Measurements from ENCODE around the gene MYL9.

The MYL9 gene

GRCh38 chr20:36569847-36570429 lies 28.6 kb downstream of the MYL9 start:
- H3K4me3 ChIP-seq (ENCODE audit: low read depth, low read length), result no peak overlapping the region
- peaks cover 7% of the 10 kb centered on the region; the same call in 1 of the 2 replicates for H3K4me1 ChIP-seq
- peak; percentile 45 for DNase-seq
- no peaks in the 10 kb centered on the region for H3K36me3 ChIP-seq
- TF ChIP-seq, protein P1, sequence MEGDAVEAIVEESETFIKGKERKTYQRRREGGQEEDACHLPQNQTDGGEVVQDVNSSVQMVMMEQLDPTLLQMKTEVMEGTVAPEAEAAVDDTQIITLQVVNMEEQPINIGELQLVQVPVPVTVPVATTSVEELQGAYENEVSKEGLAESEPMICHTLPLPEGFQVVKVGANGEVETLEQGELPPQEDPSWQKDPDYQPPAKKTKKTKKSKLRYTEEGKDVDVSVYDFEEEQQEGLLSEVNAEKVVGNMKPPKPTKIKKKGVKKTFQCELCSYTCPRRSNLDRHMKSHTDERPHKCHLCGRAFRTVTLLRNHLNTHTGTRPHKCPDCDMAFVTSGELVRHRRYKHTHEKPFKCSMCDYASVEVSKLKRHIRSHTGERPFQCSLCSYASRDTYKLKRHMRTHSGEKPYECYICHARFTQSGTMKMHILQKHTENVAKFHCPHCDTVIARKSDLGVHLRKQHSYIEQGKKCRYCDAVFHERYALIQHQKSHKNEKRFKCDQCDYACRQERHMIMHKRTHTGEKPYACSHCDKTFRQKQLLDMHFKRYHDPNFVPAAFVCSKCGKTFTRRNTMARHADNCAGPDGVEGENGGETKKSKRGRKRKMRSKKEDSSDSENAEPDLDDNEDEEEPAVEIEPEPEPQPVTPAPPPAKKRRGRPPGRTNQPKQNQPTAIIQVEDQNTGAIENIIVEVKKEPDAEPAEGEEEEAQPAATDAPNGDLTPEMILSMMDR (IDR thresholded peaks at IDR 0.05; ENCODE audit: low read depth, low read length), result 0 out of 2 replicates have a peak, but pooled peaks have one; percentile 5
- no peaks in the 10 kb centered on the region for H3K27me3 ChIP-seq
- no peaks in the 10 kb centered on the region; the same call in 1 of the 2 replicates for H3K9me3 ChIP-seq

- no peak for DNase-seq
- H3K4me3 ChIP-seq (ENCODE audit: low read depth, low read length), result no peak overlapping the region
- TF ChIP-seq, protein P1 (IDR thresholded peaks at IDR 0.05; ENCODE audit: low read depth, low read length), result no peak
Observed at GRCh38 chr20:36571564-36572504, 30.5 kb downstream of the MYL9 start.

DNA sequence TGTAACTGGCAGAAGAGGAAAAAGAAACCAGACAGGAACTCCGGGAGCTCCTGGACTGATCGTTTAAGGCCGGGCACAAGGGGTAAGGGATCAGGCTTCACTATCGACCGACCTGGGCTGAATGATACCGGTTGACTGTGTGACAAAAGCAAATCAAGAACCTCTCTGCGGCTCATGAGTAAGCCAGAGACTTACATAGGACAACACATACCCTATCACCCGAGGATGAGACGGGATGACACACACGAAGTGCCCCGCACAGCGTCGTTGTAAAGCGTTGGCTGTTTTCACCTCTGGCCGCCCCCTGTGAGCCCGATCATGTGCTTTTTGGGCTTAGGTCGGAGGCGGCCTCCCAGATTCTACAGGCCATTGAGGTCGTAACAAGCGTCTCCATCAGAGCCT lies 31.4 kb downstream of the MYL9 start:
- no peaks in the 10 kb centered on the region for H3K9me3 ChIP-seq
- H3K27me3 ChIP-seq, result no peaks in the 10 kb centered on the region
- H3K4me3 ChIP-seq (ENCODE audit: low read depth, low read length), result no peak overlapping the region; the same call in 1 of the 2 replicates
- H3K4me1 ChIP-seq, result peaks cover 7% of the 10 kb centered on the region; the same call in 1 of the 2 replicates
- no peak for DNase-seq
- TF ChIP-seq, protein P1 (IDR thresholded peaks at IDR 0.05; ENCODE audit: low read depth, low read length), result no peak
- H3K36me3 ChIP-seq, result no peaks in the 10 kb centered on the region

More at GRCh38 chr20:36571564-36572504, 30.5 kb downstream of the MYL9 start:
- no peaks in the 10 kb centered on the region for H3K27me3 ChIP-seq
- H3K36me3 ChIP-seq, result no peaks in the 10 kb centered on the region
- H3K4me1 ChIP-seq, result peaks cover 7% of the 10 kb centered on the region; the same call in 1 of the 2 replicates
- no peaks in the 10 kb centered on the region for H3K9me3 ChIP-seq

DNA sequence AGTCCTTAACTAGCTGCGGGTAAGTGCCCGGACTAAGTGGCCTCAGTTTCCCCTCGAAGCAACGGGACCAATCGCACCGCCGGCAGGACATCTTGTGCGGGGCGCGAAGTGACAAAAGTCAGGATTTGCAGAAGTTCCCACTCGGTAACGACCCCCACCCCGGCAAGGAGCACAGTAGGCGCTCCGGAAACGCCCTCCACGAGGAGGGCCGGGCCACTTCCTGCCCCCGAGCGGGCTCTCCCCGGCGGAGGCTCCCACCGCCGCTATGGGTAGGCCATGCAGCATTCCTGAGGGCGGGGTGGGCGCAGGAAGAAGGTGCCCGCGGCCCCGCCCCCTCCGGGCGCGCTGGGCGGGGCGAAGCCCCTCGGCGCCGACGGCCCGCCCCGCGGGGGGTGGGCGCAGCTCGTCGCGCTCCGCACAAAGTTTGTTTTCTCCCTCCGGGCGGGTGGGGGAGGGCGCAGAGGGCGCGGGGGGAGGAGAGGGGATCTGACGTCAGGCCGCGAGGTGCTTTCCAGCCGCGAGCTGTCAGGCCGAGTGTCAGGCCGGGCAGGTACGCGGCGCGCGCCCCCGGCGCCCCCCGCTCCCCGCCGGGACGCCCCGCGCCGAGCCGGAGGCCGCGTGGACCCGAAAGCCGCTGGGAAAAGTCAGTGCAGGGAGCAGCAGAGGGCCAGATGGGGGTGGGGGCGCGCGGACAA lies 31.9 kb downstream of the MYL9 start, which contains the start of gene TGIF2:
TGIF2 (plus strand) TSS at position 495 of the 695 bp plus-strand sequence. CDS start 5,178 bp downstream, outside the sequence.
- H3K36me3 ChIP-seq, result no peaks in the 10 kb centered on the region; the same call in 1 of the 2 replicates
- TF ChIP-seq, protein P1 (IDR thresholded peaks at IDR 0.05; ENCODE audit: low read depth, low read length), result no peak
- peaks cover 7% of the 10 kb centered on the region; the same call in 1 of the 2 replicates for H3K4me1 ChIP-seq
- peak; percentile 92 for DNase-seq
- no peaks in the 10 kb centered on the region for H3K9me3 ChIP-seq
- peak within 1 kb of the TSS; percentile 86 for H3K4me3 ChIP-seq (ENCODE audit: low read depth, low read length)
- no peaks in the 10 kb centered on the region for H3K27me3 ChIP-seq

GRCh38 chr20:36573798-36574365 lies 32.6 kb downstream of the MYL9 start:
- Histone ChIP-seq H3K36me3 (peaks cover 4% of the 10 kb centered on the region), H3K9me3 (no peaks in the 10 kb centered on the region), H3K4me1 (peaks cover 7% of the 10 kb centered on the region; the same call in 1 of the 2 replicates), H3K27me3 (no peaks in the 10 kb centered on the region), H3K4me3 (ENCODE audit: low read depth, low read length) (peak overlapping the region; percentile 86)
- DNase-seq, result no peak
- TF ChIP-seq, protein P1 (IDR thresholded peaks at IDR 0.05; ENCODE audit: low read depth, low read length), result no peak
